Measurements from ENCODE around the gene SNX13.

SNX13 gene

GRCh38 chr7:17937506-17938120, 2.7 kb downstream of the SNX13 start:
- no peak for TF ChIP-seq GATA2 (IDR thresholded peaks at IDR 0.05; ENCODE audit: low read depth, low read length)
- TF ChIP-seq GATA3 (IDR thresholded peaks at IDR 0.05; ENCODE audit: low read depth, low read length): no peak

GRCh38 chr7:17936321-17936720, 4.0 kb downstream of the SNX13 start:
- TF ChIP-seq GATA3 (IDR thresholded peaks at IDR 0.05; ENCODE audit: low read depth, low read length) (no peak), GATA2 (IDR thresholded peaks at IDR 0.05; ENCODE audit: low read depth, low read length) (no peak)

GRCh38 chr7:17934612-17935240, 5.6 kb downstream of the SNX13 start:
- no peak for TF ChIP-seq GATA3 (IDR thresholded peaks at IDR 0.05; ENCODE audit: low read depth, low read length)
- TF ChIP-seq GATA2 (IDR thresholded peaks at IDR 0.05; ENCODE audit: low read depth, low read length): no peak

- no peak for TF ChIP-seq GATA3 (IDR thresholded peaks at IDR 0.05; ENCODE audit: low read depth, low read length)
- TF ChIP-seq GATA2 (IDR thresholded peaks at IDR 0.05; ENCODE audit: low read depth, low read length): no peak
These were observed 6.2 kb downstream of the SNX13 start for GRCh38 chr7:17934094-17934493.

- no peak for TF ChIP-seq GATA2 (IDR thresholded peaks at IDR 0.05; ENCODE audit: low read depth, low read length)
- TF ChIP-seq GATA3 (IDR thresholded peaks at IDR 0.05; ENCODE audit: low read depth, low read length): no peak
These were observed 7.5 kb downstream of the SNX13 start for GRCh38 chr7:17932770-17933169.

- TF ChIP-seq GATA3 (IDR thresholded peaks at IDR 0.05; ENCODE audit: low read depth, low read length) (no peak), GATA2 (IDR thresholded peaks at IDR 0.05; ENCODE audit: low read depth, low read length) (no peak)
These were observed 9.2 kb downstream of the SNX13 start for GRCh38 chr7:17931069-17931468.

GRCh38 chr7:17930546-17930945, 9.7 kb downstream of the SNX13 start:
- TF ChIP-seq GATA2 (IDR thresholded peaks at IDR 0.05; ENCODE audit: low read depth, low read length): no peak
- no peak for TF ChIP-seq GATA3 (IDR thresholded peaks at IDR 0.05; ENCODE audit: low read depth, low read length)

- TF ChIP-seq GATA3 (IDR thresholded peaks at IDR 0.05; ENCODE audit: low read depth, low read length) (no peak), GATA2 (IDR thresholded peaks at IDR 0.05; ENCODE audit: low read depth, low read length) (no peak)
These were observed 10.5 kb downstream of the SNX13 start for GRCh38 chr7:17929647-17930395.

GRCh38 chr7:17928055-17928454, 12.2 kb downstream of the SNX13 start:
- TF ChIP-seq GATA2 (IDR thresholded peaks at IDR 0.05; ENCODE audit: low read depth, low read length) (no peak), GATA3 (IDR thresholded peaks at IDR 0.05; ENCODE audit: low read depth, low read length) (no peak)

- TF ChIP-seq GATA2 (IDR thresholded peaks at IDR 0.05; ENCODE audit: low read depth, low read length) (no peak), GATA3 (IDR thresholded peaks at IDR 0.05; ENCODE audit: low read depth, low read length) (no peak)
These were observed 18.4 kb downstream of the SNX13 start for GRCh38 chr7:17921857-17922416.

- TF ChIP-seq GATA2 (IDR thresholded peaks at IDR 0.05; ENCODE audit: low read depth, low read length) (no peak), GATA3 (IDR thresholded peaks at IDR 0.05; ENCODE audit: low read depth, low read length) (no peak)
These were observed 22.5 kb downstream of the SNX13 start for GRCh38 chr7:17917842-17918241.

- TF ChIP-seq GATA3 (IDR thresholded peaks at IDR 0.05; ENCODE audit: low read depth, low read length) (no peak), GATA2 (IDR thresholded peaks at IDR 0.05; ENCODE audit: low read depth, low read length) (no peak)
These were observed 23.5 kb downstream of the SNX13 start for GRCh38 chr7:17916786-17917185.

GRCh38 chr7:17915796-17916195, 24.5 kb downstream of the SNX13 start:
- TF ChIP-seq GATA3 (IDR thresholded peaks at IDR 0.05; ENCODE audit: low read depth, low read length): no peak

- TF ChIP-seq GATA3 (IDR thresholded peaks at IDR 0.05; ENCODE audit: low read depth, low read length) (no peak), GATA2 (IDR thresholded peaks at IDR 0.05; ENCODE audit: low read depth, low read length) (no peak)
These were observed 25.1 kb downstream of the SNX13 start for GRCh38 chr7:17915168-17915567.

GRCh38 chr7:17913250-17913649, 27.0 kb downstream of the SNX13 start:
- no peak for TF ChIP-seq GATA2 (IDR thresholded peaks at IDR 0.05; ENCODE audit: low read depth, low read length)
- no peak for TF ChIP-seq GATA3 (IDR thresholded peaks at IDR 0.05; ENCODE audit: low read depth, low read length)
